HCT116 (cell line): ENCODE data around the gene WBP2NL. TPM values are rescaled to one million over a fixed set of nuclear protein-coding genes. Genes with fewer than 3 reads are reported as not detected.

Experiments
- ATAC-seq: fragments of 200-7000 bp; cut with Tn5 transposase; 2 replicates; pipeline ENCODE4 v1.9.1; 2020; ENCODE audit warnings: mild to moderate bottlenecking, moderate library complexity
- BruUV-seq: library from RNA; stranded (reverse); fragments of 400-500 nt; replicated peaks from 2 replicates; lab custom pipeline; 2021; lab: Mats Ljungman, UMichigan
- CTCF ChIA-PET: fragments of 300-600 bp; sonication (Branson Sonifier 250); formaldehyde crosslinking; loops from one replicate; lab custom pipeline; 2021; ENCODE audit warnings: antibody characterized with exemption; lab: Charles Lee
- POLR2A ChIA-PET: fragments of 300-600, 350-600 bp; sonication (Branson Sonifier 250); formaldehyde crosslinking; loops from one replicate; lab custom pipeline; 2021; ENCODE audit warnings: antibody characterized with exemption; lab: Charles Lee
- RAD21 ChIA-PET, 2 experiments: fragments of 300-600 bp; sonication (Branson Sonifier 250); formaldehyde crosslinking; loops; one replicate each; lab custom pipeline; 2023; ENCODE audit warnings: low total read pairs in 2 of 2; ENCODE audit not compliant: uncharacterized antibody in 2 of 2, unreplicated experiment in 2 of 2, low non-redundant PET in 1 of 2; lab: Charles Lee
- DNase-seq: peaks from one replicate; pipeline ENCODE4 v3.0.0-alpha.2; 2010; ENCODE audit warnings: low read depth, low spot score
- H2AFZ ChIP-seq: fragments of 200-600 bp; shearing (Covaris generic), sonication (generic); 2 replicates; pipeline ENCODE4 v1.6.1; 2017; ENCODE audit warnings: low read depth, mixed run types, mixed read lengths, antibody characterized with exemption, low read length; ENCODE audit not compliant: poor library complexity, severe bottlenecking
- H3K27ac ChIP-seq: 2 replicates; pipeline ENCODE4 v1.5.1; 2012; ENCODE audit warnings: low read depth, low read length
- H3K27me3 ChIP-seq: fragments of 200-600 bp; sonication (generic); 2 replicates; pipeline ENCODE4 v1.6.1; 2016; ENCODE audit warnings: mixed run types, low read length, mixed read lengths; ENCODE audit not compliant: insufficient read depth
- H3K36me3 ChIP-seq, 2 experiments: fragments of 200-500 bp in 1 of 2; fragments of 200-600 bp in 1 of 2; sonication (Bioruptor generic) in 1 of 2; sonication (generic) in 1 of 2; 2 replicates each; pipeline versions ENCODE4 v1.5.1 to v1.6.1; 2014 to 2016; ENCODE audit warnings: low read length in 2 of 2, inconsistent platforms in 1 of 2, mixed read lengths in 1 of 2, mixed run types in 1 of 2; ENCODE audit not compliant: insufficient read depth in 2 of 2, control insufficient read depth in 1 of 2
- H3K4me1 ChIP-seq, 2 experiments: fragments of 200-600 bp in 1 of 2; sonication (generic) in 1 of 2; 2 replicates each; pipeline versions ENCODE4 v1.5.1 to v1.6.1; 2012 to 2017; ENCODE audit warnings: low read length in 2 of 2, inconsistent platforms in 1 of 2, mild to moderate bottlenecking in 1 of 2, mixed read lengths in 1 of 2, mixed run types in 1 of 2, moderate library complexity in 1 of 2; ENCODE audit not compliant: insufficient read depth in 2 of 2, control insufficient read depth in 1 of 2
- H3K4me2 ChIP-seq: fragments of 200-600 bp; sonication (generic); 2 replicates; pipeline ENCODE4 v1.6.1; 2017; ENCODE audit warnings: mixed run types, low read length, mixed read lengths
- H3K4me3 ChIP-seq, 2 experiments: fragments of 200-600 bp in 1 of 2; sonication (generic) in 1 of 2; replicated peaks in 1 of 2; 2 replicates each; pipeline ENCODE4 v1.5.1; 2011 to 2016; ENCODE audit warnings: low read length in 2 of 2, control low read depth in 1 of 2, low read depth in 1 of 2, mild to moderate bottlenecking in 1 of 2, mixed read lengths in 1 of 2, mixed run types in 1 of 2
- H3K79me2 ChIP-seq: fragments of 200-600 bp; sonication (generic); 2 replicates; pipeline ENCODE4 v1.6.1; 2017; ENCODE audit warnings: mild to moderate bottlenecking, mixed run types, low read length, moderate library complexity, mixed read lengths; ENCODE audit not compliant: insufficient read depth
- H3K9ac ChIP-seq: fragments of 200-600 bp; sonication (generic); 2 replicates; pipeline ENCODE4 v1.6.1; 2016; ENCODE audit warnings: low read length, mixed read lengths
- H3K9me2 ChIP-seq: fragments of 200-600 bp; sonication (generic), shearing (Covaris generic); 2 replicates; pipeline ENCODE4 v1.6.1; 2017; ENCODE audit warnings: mixed run types, mild to moderate bottlenecking, moderate library complexity; ENCODE audit not compliant: insufficient read depth
- H3K9me3 ChIP-seq, 2 experiments: fragments of 200-500 bp in 1 of 2; fragments of 200-600 bp in 1 of 2; sonication (Bioruptor generic) in 1 of 2; sonication (generic) in 1 of 2; 2 replicates each; pipeline ENCODE4 v1.6.1; 2014 to 2017; ENCODE audit warnings: low read length in 2 of 2, mixed read lengths in 2 of 2, inconsistent platforms in 1 of 2, low read depth in 1 of 2, mild to moderate bottlenecking in 1 of 2, mixed run types in 1 of 2, moderate library complexity in 1 of 2; ENCODE audit not compliant: control insufficient read depth in 1 of 2, insufficient read depth in 1 of 2
- H4K20me1 ChIP-seq: fragments of 200-600 bp; sonication (generic), shearing (Covaris generic); 2 replicates; pipeline ENCODE4 v1.6.1; 2017; ENCODE audit warnings: mixed run types, mild to moderate bottlenecking, moderate library complexity; ENCODE audit not compliant: insufficient read depth
- ATF3 ChIP-seq: IDR thresholded peaks from 2 replicates; pipeline ENCODE4 v1.6.1; 2012
- CEBPB ChIP-seq: IDR thresholded peaks from 2 replicates; pipeline ENCODE4 v1.6.1; 2012; ENCODE audit warnings: low read depth
- EGR1 ChIP-seq: IDR thresholded peaks from 2 replicates; pipeline ENCODE4 v1.6.1; 2012; ENCODE audit warnings: low read depth
- ELF1 ChIP-seq: IDR thresholded peaks from 2 replicates; pipeline ENCODE4 v1.6.1; 2012; ENCODE audit warnings: low read depth, borderline replicate concordance
- EZH2 ChIP-seq: fragments of 200-600 bp; sonication (generic); IDR thresholded peaks from 2 replicates; pipeline ENCODE4 v1.6.1; 2017; ENCODE audit warnings: antibody characterized with exemption, mixed run types
- FOSL1 ChIP-seq: IDR thresholded peaks from 2 replicates; pipeline ENCODE4 v1.6.1; 2012; ENCODE audit warnings: low read depth
- JUND ChIP-seq: IDR thresholded peaks from 2 replicates; pipeline ENCODE4 v1.6.1; 2012
- MAX ChIP-seq: IDR thresholded peaks from 2 replicates; pipeline ENCODE4 v1.6.1; 2012
- POLR2A ChIP-seq: IDR thresholded peaks from 2 replicates; pipeline ENCODE4 v1.7.0; 2011; ENCODE audit warnings: borderline replicate concordance; ENCODE audit not compliant: insufficient read depth, insufficient read length; ENCODE audit errors: extremely low read depth
- POLR2AphosphoS5 ChIP-seq: IDR thresholded peaks from 2 replicates; pipeline ENCODE4 v1.6.1; 2011; ENCODE audit warnings: mild to moderate bottlenecking, low read depth, low read length, moderate library complexity
- RAD21 ChIP-seq: IDR thresholded peaks from 2 replicates; pipeline ENCODE4 v1.6.1; 2012; ENCODE audit warnings: low read depth, mild to moderate bottlenecking
- REST ChIP-seq: IDR thresholded peaks from 2 replicates; pipeline ENCODE4 v1.6.1; 2012; ENCODE audit warnings: low read depth
- SIN3A ChIP-seq: IDR thresholded peaks from 2 replicates; pipeline ENCODE4 v1.6.1; 2012; ENCODE audit warnings: low read depth
- SP1 ChIP-seq: IDR thresholded peaks from 2 replicates; pipeline ENCODE4 v1.6.1; 2012; ENCODE audit warnings: low read depth
- SRF ChIP-seq: IDR thresholded peaks from 2 replicates; pipeline ENCODE4 v1.6.1; 2012; ENCODE audit warnings: low read depth
- TCF7L2 ChIP-seq: IDR thresholded peaks from 2 replicates; pipeline ENCODE4 v1.7.0; 2011; ENCODE audit warnings: borderline replicate concordance, inconsistent platforms; ENCODE audit not compliant: insufficient read depth, insufficient read length; ENCODE audit errors: extremely low read depth
- ZBTB33 ChIP-seq: IDR thresholded peaks from 2 replicates; pipeline ENCODE4 v1.6.1; 2011; ENCODE audit warnings: mild to moderate bottlenecking, low read length, moderate library complexity; ENCODE audit not compliant: insufficient replicate concordance; ENCODE audit errors: extremely low read depth
- ZNF274 ChIP-seq: fragments of 200-500 bp; sonication (Bioruptor generic); IDR thresholded peaks from 2 replicates; pipeline ENCODE4 v1.6.1; 2014; ENCODE audit warnings: mild to moderate bottlenecking, low read depth, low read length, inconsistent platforms
- intact Hi-C: fragments of 100-400 bp; cut with micrococcal nuclease; formaldehyde crosslinking; loops from 2 replicates; pipeline ENCODE4 v1.10.0; 2022
- total RNA-seq: library from RNA; stranded (reverse); gene quantifications from one replicate; pipeline ENCODE4 v1.2.1, GENCODE V29; 2021; ENCODE audit not compliant: unreplicated experiment

Gene WBP2NL
- total RNA-seq, 1 experiment from 2014 or later, result not detected

- intact Hi-C loops, result no loop called here
- no TSS peak for BruUV-seq
Measured at GRCh38 chr22:42000466-42000865, 1.9 kb downstream of the WBP2NL start.

More at GRCh38 chr22:42000466-42000865, 1.9 kb downstream of the WBP2NL start:
- POLR2A ChIA-PET, result no interaction called here
- Histone ChIP-seq H3K36me3 (no peaks in the 10 kb centered on the region), H3K79me2 (no peaks in the 10 kb centered on the region), H3K9me2 (no peaks in the 10 kb centered on the region), H3K4me1 (no peaks in the 10 kb centered on the region), H3K4me3 (no peak overlapping the region)
- DNase-seq, result no peak
- TF ChIP-seq SIN3A, result no peak
- TF ChIP-seq JUND, result no peak
- TF ChIP-seq TCF7L2, result no peak
- no peak for TF ChIP-seq ELF1
- no peak for TF ChIP-seq MAX
- no peak for TF ChIP-seq RAD21
- no peak for TF ChIP-seq POLR2AphosphoS5
- TF ChIP-seq ZBTB33, result no peak
- TF ChIP-seq POLR2A, result no peak
- TF ChIP-seq SP1, result no peak
- no peak for TF ChIP-seq REST
- TF ChIP-seq SRF, result no peak
- TF ChIP-seq EZH2, result no peak
- no peak for TF ChIP-seq ATF3
- TF ChIP-seq CEBPB, result no peak
- TF ChIP-seq FOSL1, result no peak
- no peak for TF ChIP-seq EGR1
- no peak for TF ChIP-seq ZNF274
- TF ChIP-seq, all 23 proteins: peak for 0
- H3K9me3 ChIP-seq, result no peaks in the 10 kb centered on the region
- no peak overlapping the region for H3K9ac ChIP-seq
- ChIA-PET CTCF (no interaction called here), RAD21 (no interaction called here)
- H2AFZ ChIP-seq, result no peak overlapping the region
- no peak overlapping the region for H3K4me2 ChIP-seq
- no peak overlapping the region for H3K27ac ChIP-seq
- ATAC-seq, result no peak
- H3K27me3 ChIP-seq, result no peaks in the 10 kb centered on the region
- H4K20me1 ChIP-seq, result no peaks in the 10 kb centered on the region
